Ectodermal cell (in vitro differentiated cells): Measurements from ENCODE around the gene HNRNPAB. TPM values are rescaled to one million over a fixed set of nuclear protein-coding genes. Genes with fewer than 3 reads are reported as not detected.

ENCODE experiments used
- H3K27ac ChIP-seq: 2 replicates; pipeline ENCODE4 v1.7.0; 2013; ENCODE audit warnings: mild to moderate bottlenecking, low read depth, low read length; ENCODE audit not compliant: insufficient read depth, poor library complexity, severe bottlenecking
- H3K27me3 ChIP-seq: 2 replicates; pipeline ENCODE4 v1.7.0; 2013; ENCODE audit warnings: mild to moderate bottlenecking, low read length; ENCODE audit not compliant: insufficient read depth, control insufficient read depth, poor library complexity, severe bottlenecking
- H3K36me3 ChIP-seq: one replicate; pipeline ENCODE4 v1.7.0; 2013; ENCODE audit warnings: low read length; ENCODE audit not compliant: control insufficient read depth, insufficient read depth
- H3K4me1 ChIP-seq: one replicate; pipeline ENCODE4 v1.7.0; 2013; ENCODE audit warnings: low read length; ENCODE audit not compliant: control insufficient read depth, insufficient read depth
- H3K4me3 ChIP-seq: 2 replicates; pipeline ENCODE4 v1.7.0; 2013; ENCODE audit warnings: low read depth, low read length, control low read depth; ENCODE audit not compliant: insufficient read depth
- H3K9me3 ChIP-seq: 2 replicates; pipeline ENCODE4 v1.7.0; 2013; ENCODE audit warnings: mild to moderate bottlenecking, low read length, moderate library complexity; ENCODE audit not compliant: control insufficient read depth
- WGBS, 2 experiments: methylation state at CpG; one replicate each; pipeline ENCODE4 v1.1.7; 2013; ENCODE audit warnings: missing lambda C conversion rate in 2 of 2; 5-methylcytosine and 5-hydroxymethylcytosine counted together
- polyA plus RNA-seq, 4 experiments: library from polyadenylated mRNA; stranded (reverse); fragments of 50-300 nt; gene quantifications; one replicate each; pipeline ENCODE4 v1.2.3, GENCODE V29; 2013

Gene HNRNPAB
- 419 TPM for polyA plus RNA-seq (2013, experiment 1 of 4)
- polyA plus RNA-seq (2013, experiment 2 of 4) = 408 TPM
- polyA plus RNA-seq (2013, experiment 3 of 4) = 266 TPM
- 285 TPM for polyA plus RNA-seq (2013, experiment 4 of 4)

GRCh38 chr5:178204182-178204934 lies at the start of gene HNRNPAB:
Gene HNRNPAB (plus strand): TSS chr5:178204533. CDS start chr5:178204838, 305 bp downstream.
- Histone ChIP-seq H3K4me1 (peaks cover 14% of the 10 kb centered on the region), H3K27ac (peak within 1 kb of the TSS; percentile 90), H3K4me3 (peak within 1 kb of the TSS; percentile 90), H3K36me3 (peaks cover 39% of the 10 kb centered on the region), H3K27me3 (peaks cover 19% of the 10 kb centered on the region), H3K9me3 (no peaks in the 10 kb centered on the region)
- WGBS, 2 experiments = 0% methylated on average over 96 of the region's 96 CpGs

GRCh38 chr5:178155065-178155464 lies 49.3 kb upstream of the HNRNPAB start:
- H3K27me3 ChIP-seq = no peaks in the 10 kb centered on the region
- WGBS, 2 experiments = 93 to 94% methylated on average over 8 of the region's 8 CpGs
- peaks cover 11% of the 10 kb centered on the region for H3K36me3 ChIP-seq
- H3K4me3 ChIP-seq = no peak overlapping the region
- H3K9me3 ChIP-seq = no peaks in the 10 kb centered on the region
- H3K4me1 ChIP-seq = peaks cover 9% of the 10 kb centered on the region
- H3K27ac ChIP-seq = no peak overlapping the region

- WGBS, 2 experiments = 82 to 93% methylated on average over 5 of the region's 5 CpGs
- H3K27me3 ChIP-seq = peaks cover 7% of the 10 kb centered on the region
- H3K9me3 ChIP-seq = no peaks in the 10 kb centered on the region
Observed at GRCh38 chr5:178160176-178160575, 44.2 kb upstream of the HNRNPAB start.

DNA sequence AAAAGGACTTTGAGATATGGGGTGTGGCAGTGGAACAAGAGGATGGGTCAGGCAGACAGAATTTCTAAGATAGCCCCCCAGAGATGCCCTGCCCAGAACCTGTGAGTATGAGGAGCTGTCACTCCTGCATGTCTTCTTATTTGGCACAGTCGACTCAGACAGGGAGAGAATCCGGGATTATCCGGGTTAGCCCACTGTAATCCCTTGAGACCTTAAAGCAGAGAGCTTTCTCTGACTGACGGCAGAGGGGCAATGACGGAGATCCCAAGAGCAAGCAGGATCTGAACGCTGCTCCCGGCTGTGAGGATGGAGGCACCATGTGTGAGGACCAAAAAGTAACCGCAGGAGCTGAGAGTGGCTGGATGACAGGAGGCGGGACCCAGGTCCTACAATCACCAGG lies 41.9 kb upstream of the HNRNPAB start:
- H3K27me3 ChIP-seq = peaks cover 7% of the 10 kb centered on the region
- no peak overlapping the region for H3K4me3 ChIP-seq
- WGBS, 2 experiments = 85 to 89% methylated on average over 9 of the region's 9 CpGs
- no peaks in the 10 kb centered on the region for H3K36me3 ChIP-seq
- H3K9me3 ChIP-seq = no peaks in the 10 kb centered on the region
- no peaks in the 10 kb centered on the region for H3K4me1 ChIP-seq
- H3K27ac ChIP-seq = no peak overlapping the region

More at GRCh38 chr5:178160176-178160575, 44.2 kb upstream of the HNRNPAB start:
- Histone ChIP-seq H3K4me3 (no peak overlapping the region), H3K4me1 (no peaks in the 10 kb centered on the region), H3K36me3 (no peaks in the 10 kb centered on the region), H3K27ac (no peak overlapping the region)

DNA sequence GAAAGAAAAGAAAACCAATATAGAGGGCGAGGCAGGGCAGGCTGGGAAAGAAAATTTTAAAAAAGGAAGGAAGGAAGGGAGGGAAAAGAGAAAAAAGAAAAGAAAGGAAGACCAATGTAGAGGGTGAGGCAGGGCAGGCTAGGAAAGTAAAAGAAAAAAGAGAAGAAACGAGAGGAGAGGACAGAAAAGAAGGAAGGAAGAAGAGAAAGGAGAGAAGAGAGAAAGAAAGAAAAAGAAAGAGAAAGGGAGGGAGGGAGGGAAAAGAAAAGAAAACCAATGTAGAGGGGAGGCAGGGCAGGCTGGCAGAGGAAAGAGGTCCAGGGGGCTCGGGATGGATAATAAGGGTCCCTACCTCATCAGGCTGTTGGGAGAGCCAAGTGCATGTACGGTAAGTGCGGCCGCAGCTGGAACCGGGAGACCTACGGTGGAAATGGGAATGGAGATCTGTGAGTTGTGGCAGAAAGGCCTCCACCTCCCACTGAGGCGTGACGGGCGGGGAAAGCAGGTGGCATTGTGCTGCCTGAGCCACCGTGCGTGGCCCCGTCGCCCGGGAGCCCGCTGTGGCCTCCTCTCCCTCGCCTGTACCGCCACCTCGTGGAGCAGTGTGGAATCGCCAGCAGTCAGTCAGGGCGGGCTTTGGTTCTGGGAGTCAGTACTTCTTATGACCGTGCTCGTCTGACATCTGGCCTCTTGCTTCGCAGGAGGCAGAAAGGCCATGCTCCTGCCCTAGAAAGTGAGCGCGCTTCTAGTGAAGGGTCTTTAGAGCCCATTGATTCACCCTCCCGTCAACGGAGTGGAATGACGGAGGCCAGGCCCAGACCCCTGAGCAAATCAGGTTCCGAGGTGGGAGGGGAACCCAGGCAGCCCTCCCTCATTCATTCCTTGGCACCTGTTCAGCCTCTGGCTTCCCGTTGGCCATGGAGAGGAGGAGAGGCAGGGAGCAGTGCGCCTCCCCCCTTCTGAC lies 40.3 kb upstream of the HNRNPAB start:
- peaks cover 7% of the 10 kb centered on the region for H3K27me3 ChIP-seq
- WGBS, 2 experiments = 13 to 15% methylated on average over 33 of the region's 33 CpGs
- H3K36me3 ChIP-seq = no peaks in the 10 kb centered on the region
- no peaks in the 10 kb centered on the region for H3K9me3 ChIP-seq
- no peak overlapping the region for H3K27ac ChIP-seq
- H3K4me3 ChIP-seq = no peak overlapping the region
- no peaks in the 10 kb centered on the region for H3K4me1 ChIP-seq

DNA sequence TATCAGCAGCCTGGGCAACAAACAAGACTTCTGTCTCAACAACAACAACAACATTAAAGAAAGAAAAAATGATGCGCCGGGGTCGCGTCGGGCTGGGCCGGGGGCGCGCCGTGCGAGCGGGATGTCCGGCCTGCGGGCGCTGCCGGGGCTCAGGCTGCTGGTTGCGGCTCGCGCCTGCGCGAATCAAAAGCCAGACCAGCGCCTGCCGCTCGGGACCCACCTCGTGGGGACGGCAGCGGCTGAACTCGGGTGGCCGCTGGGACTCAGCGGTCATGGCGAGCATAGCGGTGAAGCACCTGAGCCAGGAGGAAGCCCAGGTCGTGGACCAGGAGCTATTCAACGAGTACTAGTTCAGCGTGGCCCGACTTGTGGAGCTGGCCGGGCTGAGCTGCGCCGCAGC lies 38.8 kb upstream of the HNRNPAB start:
- Histone ChIP-seq H3K4me3 (no peak overlapping the region), H3K27ac (no peak overlapping the region), H3K9me3 (no peaks in the 10 kb centered on the region), H3K36me3 (no peaks in the 10 kb centered on the region), H3K4me1 (no peaks in the 10 kb centered on the region), H3K27me3 (peaks cover 7% of the 10 kb centered on the region)
- 95 to 96% methylated on average over 38 of the region's 38 CpGs for WGBS, 2 experiments

- Histone ChIP-seq H3K27ac (no peak overlapping the region), H3K4me3 (no peak overlapping the region), H3K36me3 (no peaks in the 10 kb centered on the region), H3K27me3 (no peaks in the 10 kb centered on the region), H3K9me3 (no peaks in the 10 kb centered on the region), H3K4me1 (no peaks in the 10 kb centered on the region)
- 88 to 98% methylated on average over 2 of the region's 2 CpGs for WGBS, 2 experiments
Observed at GRCh38 chr5:178170455-178170854, 33.9 kb upstream of the HNRNPAB start.

GRCh38 chr5:178174456-178174855 lies 29.9 kb upstream of the HNRNPAB start:
- Histone ChIP-seq H3K36me3 (no peaks in the 10 kb centered on the region), H3K4me3 (no peak overlapping the region), H3K4me1 (no peaks in the 10 kb centered on the region), H3K9me3 (no peaks in the 10 kb centered on the region), H3K27ac (no peak overlapping the region), H3K27me3 (no peaks in the 10 kb centered on the region)
- 93 to 97% methylated on average over 3 of the region's 3 CpGs for WGBS, 2 experiments

DNA sequence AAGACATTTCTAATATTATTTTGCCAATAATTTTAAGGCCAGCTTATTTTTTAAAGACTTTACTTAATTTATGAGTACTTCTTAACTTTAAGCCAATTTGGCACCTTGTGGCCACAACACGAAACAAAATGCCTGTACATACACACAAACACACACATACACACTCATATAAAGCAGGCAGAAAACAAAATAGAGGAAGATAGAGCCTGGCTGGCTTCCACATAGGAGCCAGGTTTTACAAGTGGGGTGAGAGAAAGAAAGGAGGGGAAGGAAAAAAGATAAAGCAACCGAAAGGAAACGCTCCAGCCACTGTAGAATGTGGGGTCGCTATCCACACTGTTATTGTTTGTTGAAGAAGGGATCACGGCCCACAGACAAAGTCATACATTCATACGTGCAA lies 27.5 kb upstream of the HNRNPAB start:
- Histone ChIP-seq H3K27ac (no peak overlapping the region), H3K4me3 (no peak overlapping the region), H3K4me1 (no peaks in the 10 kb centered on the region), H3K27me3 (no peaks in the 10 kb centered on the region), H3K9me3 (no peaks in the 10 kb centered on the region), H3K36me3 (no peaks in the 10 kb centered on the region)
- 87 to 93% methylated on average over 6 of the region's 6 CpGs for WGBS, 2 experiments

DNA sequence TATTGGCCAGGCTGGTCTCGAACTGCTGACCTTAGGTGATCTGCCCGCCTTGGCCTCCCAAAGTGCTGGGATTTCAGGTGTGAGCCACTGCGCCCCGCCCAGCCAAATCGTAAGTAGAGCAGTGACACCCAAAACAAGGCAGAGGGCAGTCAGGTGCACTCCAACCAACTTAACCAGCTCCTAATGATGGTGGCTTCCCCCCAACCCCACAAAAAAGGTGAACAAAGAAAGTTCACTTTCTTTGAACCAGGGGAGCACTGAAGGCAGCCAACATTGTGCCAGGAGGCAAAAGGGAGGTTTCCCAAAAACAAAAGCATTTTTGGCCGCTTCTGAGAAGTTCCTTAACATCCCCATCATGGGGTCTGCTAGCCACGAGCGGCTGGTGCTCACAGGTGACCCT lies 26.8 kb upstream of the HNRNPAB start:
- Histone ChIP-seq H3K4me3 (no peak overlapping the region), H3K9me3 (no peaks in the 10 kb centered on the region), H3K4me1 (no peaks in the 10 kb centered on the region), H3K27ac (no peak overlapping the region), H3K36me3 (no peaks in the 10 kb centered on the region), H3K27me3 (no peaks in the 10 kb centered on the region)
- WGBS, 2 experiments = 87 to 90% methylated on average over 8 of the region's 8 CpGs
